Measurements from ENCODE around the gene TNFRSF1B. TPM values are rescaled to one million over a fixed set of nuclear protein-coding genes. Genes with fewer than 3 reads are reported as not detected.

Gene TNFRSF1B
- total and polyA plus RNA-seq, 2 experiments from 2014 or later = 0.91 to 4.1 TPM

GRCh38 chr1:12258272-12258671 lies 91.5 kb downstream of the TNFRSF1B start:
- H3K27ac Mint-ChIP-seq = no peak overlapping the region
- peaks cover 27% of the 10 kb centered on the region for H3K36me3 ChIP-seq (ENCODE audit: insufficient read depth)
- no peaks in the 10 kb centered on the region; the same call in 2 of the 3 replicates for H3K9me3 Mint-ChIP-seq
- no peaks in the 10 kb centered on the region for H3K79me2 ChIP-seq (replicated peaks; ENCODE audit: insufficient read depth)
- peaks cover 4% of the 10 kb centered on the region for H3K27me3 Mint-ChIP-seq (ENCODE audit: insufficient read depth, low read depth, poor library complexity)
- 0 out of 2 replicates have a peak, but pooled peaks cover 7% of the 10 kb centered on the region for H4K20me1 ChIP-seq (replicated peaks; ENCODE audit: insufficient read depth)
- H3K36me3 Mint-ChIP-seq (ENCODE audit: low read depth) = peaks cover 35% of the 10 kb centered on the region
- DNase-seq (ENCODE audit: low spot score) (no peak), ATAC-seq (no peak)
- no peaks in the 10 kb centered on the region for H3K9me2 ChIP-seq (ENCODE audit: insufficient read depth)
- no peaks in the 10 kb centered on the region for H3K4me1 ChIP-seq (ENCODE audit: insufficient read depth)
- H3K4me3 Mint-ChIP-seq = no peak overlapping the region
- no peak overlapping the region for H3K27ac ChIP-seq (ENCODE audit: low read depth)
- no peak overlapping the region for H3K4me2 ChIP-seq
- no peak overlapping the region for H3K4me3 ChIP-seq
- no peaks in the 10 kb centered on the region for H3K4me1 Mint-ChIP-seq
- no peak overlapping the region for H2AFZ ChIP-seq
- TF ChIP-seq EZH2 (IDR thresholded peaks at IDR 0.05; ENCODE audit: low read depth, unreplicated experiment) (no peak), ZNF114 (CRISPR knock-in tag; IDR thresholded peaks at IDR 0.05) (no peak), REST (IDR thresholded peaks at IDR 0.05; ENCODE audit: unreplicated experiment) (no peak)
- H3K27me3 ChIP-seq (ENCODE audit: insufficient read depth) = no peaks in the 10 kb centered on the region
- H3F3A ChIP-seq (replicated peaks; ENCODE audit: low read depth) = no peaks in the 10 kb centered on the region

Small RNA genes within 50 kb of the gene (microRNA-seq; reads per million reads assigned to microRNA genes)
- gene MIR4632 (not detected), gene MIR7846 (not detected)

Small RNA genes within 50 kb of the gene (small RNA-seq; reads per million reads assigned to genes)
- gene MIR4632 (ENCODE audit: low replicate concordance) (not detected), gene RF00156 (ENCODE audit: low replicate concordance) (not detected)

Other genes starting within 250 kb of the TNFRSF1B start
- 77.8 and 83.2 TPM in 2 replicates for gene KIAA2013, start 240.6 kb upstream of the TNFRSF1B start, total RNA-seq (2014; rRNA removed; shearing (Covaris generic))
- 15.7 and 19.4 TPM in 2 replicates for gene KIAA2013, start 240.6 kb upstream of the TNFRSF1B start, polyA plus RNA-seq (2016; fragmentation: Nextera tagmentation; extraction: Ambion mirVana)
- 56.3 and 62.9 TPM in 2 replicates for gene PLOD1, start 232.3 kb upstream of the TNFRSF1B start, total RNA-seq (2014; rRNA removed; shearing (Covaris generic))
- 22.4 and 23.3 TPM in 2 replicates for gene PLOD1, start 232.3 kb upstream of the TNFRSF1B start, polyA plus RNA-seq (2016; fragmentation: Nextera tagmentation; extraction: Ambion mirVana)
- 36.0 and 40.4 TPM in 2 replicates for gene MFN2, start 186.5 kb upstream of the TNFRSF1B start, total RNA-seq (2014; rRNA removed; shearing (Covaris generic))
- gene MFN2, start 186.5 kb upstream of the TNFRSF1B start, polyA plus RNA-seq (2016; fragmentation: Nextera tagmentation; extraction: Ambion mirVana) = 15.1 and 15.4 TPM in 2 replicates
- 99.7 and 117 TPM in 2 replicates for gene MIIP, start 147.5 kb upstream of the TNFRSF1B start, total RNA-seq (2014; rRNA removed; shearing (Covaris generic))
- 81.5 and 86.5 TPM in 2 replicates for gene MIIP, start 147.5 kb upstream of the TNFRSF1B start, polyA plus RNA-seq (2016; fragmentation: Nextera tagmentation; extraction: Ambion mirVana)
- gene TNFRSF8, start 103.7 kb upstream of the TNFRSF1B start, total RNA-seq (2014; rRNA removed; shearing (Covaris generic)) = 26.1 and 28.2 TPM in 2 replicates
- gene TNFRSF8, start 103.7 kb upstream of the TNFRSF1B start, polyA plus RNA-seq (2016; fragmentation: Nextera tagmentation; extraction: Ambion mirVana) = 11.7 and 11.8 TPM in 2 replicates
- gene VPS13D, start 63.0 kb downstream of the TNFRSF1B start, total RNA-seq (2014; rRNA removed; shearing (Covaris generic)) = 34.7 and 34.9 TPM in 2 replicates
- 7.5 and 10.7 TPM in 2 replicates for gene VPS13D, start 63.0 kb downstream of the TNFRSF1B start, polyA plus RNA-seq (2016; fragmentation: Nextera tagmentation; extraction: Ambion mirVana)

Data from GM23338 (cell line).